ENCODE results near the gene ERC2. TPM values are rescaled to one million over a fixed set of nuclear protein-coding genes. Genes with fewer than 3 reads are reported as not detected.

Gene ERC2
- total and polyA plus RNA-seq, 2 of the 13 experiments (the other 11 are each of a cell fraction or from before 2014, with no cell fraction given): 0.16 to 0.22 TPM

- no peak for ATAC-seq
- in situ Hi-C loops (cut with HindIII; ENCODE audit: extremely low pct_ligation_motif_present, low pct_unique_long_range_greater_than_20kb) (no loop called here), intact Hi-C loops (cut with micrococcal nuclease; ENCODE audit: unreplicated experiment) (no loop called here)
- Histone ChIP-seq H3K36me3 (replicated peaks in 1 of 2; ENCODE audit: control insufficient read depth in 1 of 2, insufficient read depth in 2 of 2, low read length in 2 of 2) (no peaks in the 10 kb centered on the region), H3K4me1 (ENCODE audit: insufficient read depth, low read length) (no peaks in the 10 kb centered on the region), H3K4me3 (replicated peaks in 1 of 3; ENCODE audit: insufficient read depth in 1 of 3, low read depth in 2 of 3, low read length in 3 of 3) (no peak overlapping the region), H3K9ac (ENCODE audit: insufficient read depth, low read depth, low read length) (no peak overlapping the region), H3K79me2 (ENCODE audit: insufficient read depth, low read length) (no peaks in the 10 kb centered on the region), H3K4me2 (ENCODE audit: low read depth, low read length) (no peak overlapping the region), H3K27ac (ENCODE audit: extremely low read length, insufficient read depth, low read length) (no peak overlapping the region), H3K9me3 (ENCODE audit: low read length) (no peaks in the 10 kb centered on the region), H4K20me1 (ENCODE audit: insufficient read depth, low read length) (no peaks in the 10 kb centered on the region), H3K27me3 (ENCODE audit: control insufficient read depth in 1 of 2, insufficient read depth in 2 of 2, low read length in 2 of 2) (no peaks in the 10 kb centered on the region), H2AFZ (ENCODE audit: low read length) (no peak overlapping the region)
- TF ChIP-seq ZNF44 (CRISPR knock-in tag; IDR thresholded peaks at IDR 0.05) (no peak), ZNF83 (CRISPR knock-in tag; IDR thresholded peaks at IDR 0.05; ENCODE audit: borderline replicate concordance) (no peak), ZNF839 (CRISPR knock-in tag; IDR thresholded peaks at IDR 0.05; ENCODE audit: borderline replicate concordance) (no peak), TCF7L2 (IDR thresholded peaks at IDR 0.05; ENCODE audit: low read depth, low read length) (no peak), ZNF350 (CRISPR knock-in tag; IDR thresholded peaks at IDR 0.05; ENCODE audit: borderline replicate concordance, low read depth) (no peak), ZNF564 (CRISPR knock-in tag; IDR thresholded peaks at IDR 0.05) (no peak), RARG (CRISPR knock-in tag; IDR thresholded peaks at IDR 0.05; ENCODE audit: low read depth) (no peak), BORCS8-MEF2B (CRISPR knock-in tag; IDR thresholded peaks at IDR 0.05) (no peak), ZNF431 (CRISPR knock-in tag; IDR thresholded peaks at IDR 0.05; ENCODE audit: borderline replicate concordance, low read depth) (no peak), ZFP37 (CRISPR knock-in tag; IDR thresholded peaks at IDR 0.05; ENCODE audit: borderline replicate concordance) (no peak)
- TF ChIP-seq, protein P1, sequence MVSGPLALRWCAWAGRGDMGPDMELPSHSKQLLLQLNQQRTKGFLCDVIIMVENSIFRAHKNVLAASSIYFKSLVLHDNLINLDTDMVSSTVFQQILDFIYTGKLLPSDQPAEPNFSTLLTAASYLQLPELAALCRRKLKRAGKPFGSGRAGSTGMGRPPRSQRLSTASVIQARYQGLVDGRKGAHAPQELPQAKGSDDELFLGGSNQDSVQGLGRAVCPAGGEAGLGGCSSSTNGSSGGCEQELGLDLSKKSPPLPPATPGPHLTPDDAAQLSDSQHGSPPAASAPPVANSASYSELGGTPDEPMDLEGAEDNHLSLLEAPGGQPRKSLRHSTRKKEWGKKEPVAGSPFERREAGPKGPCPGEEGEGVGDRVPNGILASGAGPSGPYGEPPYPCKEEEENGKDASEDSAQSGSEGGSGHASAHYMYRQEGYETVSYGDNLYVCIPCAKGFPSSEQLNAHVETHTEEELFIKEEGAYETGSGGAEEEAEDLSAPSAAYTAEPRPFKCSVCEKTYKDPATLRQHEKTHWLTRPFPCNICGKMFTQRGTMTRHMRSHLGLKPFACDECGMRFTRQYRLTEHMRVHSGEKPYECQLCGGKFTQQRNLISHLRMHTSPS (CRISPR knock-in tag; IDR thresholded peaks at IDR 0.05; ENCODE audit: low read depth): no peak
- TF ChIP-seq, protein P2, sequence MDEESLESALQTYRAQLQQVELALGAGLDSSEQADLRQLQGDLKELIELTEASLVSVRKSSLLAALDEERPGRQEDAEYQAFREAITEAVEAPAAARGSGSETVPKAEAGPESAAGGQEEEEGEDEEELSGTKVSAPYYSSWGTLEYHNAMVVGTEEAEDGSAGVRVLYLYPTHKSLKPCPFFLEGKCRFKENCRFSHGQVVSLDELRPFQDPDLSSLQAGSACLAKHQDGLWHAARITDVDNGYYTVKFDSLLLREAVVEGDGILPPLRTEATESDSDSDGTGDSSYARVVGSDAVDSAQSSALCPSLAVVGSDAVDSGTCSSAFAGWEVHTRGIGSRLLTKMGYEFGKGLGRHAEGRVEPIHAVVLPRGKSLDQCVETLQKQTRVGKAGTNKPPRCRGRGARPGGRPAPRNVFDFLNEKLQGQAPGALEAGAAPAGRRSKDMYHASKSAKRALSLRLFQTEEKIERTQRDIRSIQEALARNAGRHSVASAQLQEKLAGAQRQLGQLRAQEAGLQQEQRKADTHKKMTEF (CRISPR knock-in tag; IDR thresholded peaks at IDR 0.05): no peak
- ChIA-PET CTCF (ENCODE audit: low intra/inter-chr PET ratio, low total read pairs) (no interaction called here), POLR2A (no interaction called here)
- FAIRE-seq: no peak
- DNase-seq (ENCODE audit: low spot score): no peak
- no TSS peak for BruUV-seq (replicated peaks)
Observed at GRCh38 chr3:55719508-55719907, 748.8 kb downstream of the ERC2 start.
